HL-60 (cell line): ENCODE data around the gene BRD3.

Experiments used
- POLR2AphosphoS5 ChIP-seq: IDR thresholded peaks from 2 replicates; pipeline ENCODE4 v1.6.1; 2012; ENCODE audit warnings: low read depth
- TF ChIP-seq, protein P1 (sequence below): IDR thresholded peaks from one replicate; pipeline ENCODE4 v1.5.1; 2011; ENCODE audit warnings: low read length, control low read depth, inconsistent platforms; ENCODE audit not compliant: insufficient read depth
- TF ChIP-seq, protein P2 (sequence below): IDR thresholded peaks from 2 replicates; pipeline ENCODE4 v1.6.1; 2012; ENCODE audit warnings: low read depth; ENCODE audit not compliant: insufficient replicate concordance

DNA sequence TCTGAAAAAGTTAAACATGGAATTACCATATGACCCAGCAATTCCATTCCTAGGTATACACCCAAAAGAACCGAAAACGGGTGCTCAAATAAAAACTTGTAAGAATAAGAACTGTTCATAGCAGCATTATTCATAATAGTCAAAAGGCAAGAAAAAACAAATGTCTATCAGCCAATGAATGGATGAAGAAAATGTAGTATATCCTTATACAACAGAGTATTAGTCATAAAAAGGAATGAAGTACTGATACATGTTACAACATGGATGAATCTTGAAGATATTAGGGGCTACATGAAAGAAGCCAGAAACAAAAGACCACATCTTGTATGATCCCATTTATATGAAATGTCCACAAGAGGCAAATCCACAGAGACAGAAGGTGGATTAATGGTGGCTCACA, 15.6 kb upstream of the BRD3 start:
- TF ChIP-seq, protein P1, sequence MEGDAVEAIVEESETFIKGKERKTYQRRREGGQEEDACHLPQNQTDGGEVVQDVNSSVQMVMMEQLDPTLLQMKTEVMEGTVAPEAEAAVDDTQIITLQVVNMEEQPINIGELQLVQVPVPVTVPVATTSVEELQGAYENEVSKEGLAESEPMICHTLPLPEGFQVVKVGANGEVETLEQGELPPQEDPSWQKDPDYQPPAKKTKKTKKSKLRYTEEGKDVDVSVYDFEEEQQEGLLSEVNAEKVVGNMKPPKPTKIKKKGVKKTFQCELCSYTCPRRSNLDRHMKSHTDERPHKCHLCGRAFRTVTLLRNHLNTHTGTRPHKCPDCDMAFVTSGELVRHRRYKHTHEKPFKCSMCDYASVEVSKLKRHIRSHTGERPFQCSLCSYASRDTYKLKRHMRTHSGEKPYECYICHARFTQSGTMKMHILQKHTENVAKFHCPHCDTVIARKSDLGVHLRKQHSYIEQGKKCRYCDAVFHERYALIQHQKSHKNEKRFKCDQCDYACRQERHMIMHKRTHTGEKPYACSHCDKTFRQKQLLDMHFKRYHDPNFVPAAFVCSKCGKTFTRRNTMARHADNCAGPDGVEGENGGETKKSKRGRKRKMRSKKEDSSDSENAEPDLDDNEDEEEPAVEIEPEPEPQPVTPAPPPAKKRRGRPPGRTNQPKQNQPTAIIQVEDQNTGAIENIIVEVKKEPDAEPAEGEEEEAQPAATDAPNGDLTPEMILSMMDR, result no peak
- TF ChIP-seq, protein P2, sequence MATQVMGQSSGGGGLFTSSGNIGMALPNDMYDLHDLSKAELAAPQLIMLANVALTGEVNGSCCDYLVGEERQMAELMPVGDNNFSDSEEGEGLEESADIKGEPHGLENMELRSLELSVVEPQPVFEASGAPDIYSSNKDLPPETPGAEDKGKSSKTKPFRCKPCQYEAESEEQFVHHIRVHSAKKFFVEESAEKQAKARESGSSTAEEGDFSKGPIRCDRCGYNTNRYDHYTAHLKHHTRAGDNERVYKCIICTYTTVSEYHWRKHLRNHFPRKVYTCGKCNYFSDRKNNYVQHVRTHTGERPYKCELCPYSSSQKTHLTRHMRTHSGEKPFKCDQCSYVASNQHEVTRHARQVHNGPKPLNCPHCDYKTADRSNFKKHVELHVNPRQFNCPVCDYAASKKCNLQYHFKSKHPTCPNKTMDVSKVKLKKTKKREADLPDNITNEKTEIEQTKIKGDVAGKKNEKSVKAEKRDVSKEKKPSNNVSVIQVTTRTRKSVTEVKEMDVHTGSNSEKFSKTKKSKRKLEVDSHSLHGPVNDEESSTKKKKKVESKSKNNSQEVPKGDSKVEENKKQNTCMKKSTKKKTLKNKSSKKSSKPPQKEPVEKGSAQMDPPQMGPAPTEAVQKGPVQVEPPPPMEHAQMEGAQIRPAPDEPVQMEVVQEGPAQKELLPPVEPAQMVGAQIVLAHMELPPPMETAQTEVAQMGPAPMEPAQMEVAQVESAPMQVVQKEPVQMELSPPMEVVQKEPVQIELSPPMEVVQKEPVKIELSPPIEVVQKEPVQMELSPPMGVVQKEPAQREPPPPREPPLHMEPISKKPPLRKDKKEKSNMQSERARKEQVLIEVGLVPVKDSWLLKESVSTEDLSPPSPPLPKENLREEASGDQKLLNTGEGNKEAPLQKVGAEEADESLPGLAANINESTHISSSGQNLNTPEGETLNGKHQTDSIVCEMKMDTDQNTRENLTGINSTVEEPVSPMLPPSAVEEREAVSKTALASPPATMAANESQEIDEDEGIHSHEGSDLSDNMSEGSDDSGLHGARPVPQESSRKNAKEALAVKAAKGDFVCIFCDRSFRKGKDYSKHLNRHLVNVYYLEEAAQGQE, result no peak
- TF ChIP-seq POLR2AphosphoS5, result no peak
